NCI-H1436 (cell line): ENCODE results near the gene PIM3.

Source experiments
- DNase-seq: peaks from one replicate; lab custom pipeline; 2025; lab: John Stamatoyannopoulos, UW

PIM3 gene

DNA sequence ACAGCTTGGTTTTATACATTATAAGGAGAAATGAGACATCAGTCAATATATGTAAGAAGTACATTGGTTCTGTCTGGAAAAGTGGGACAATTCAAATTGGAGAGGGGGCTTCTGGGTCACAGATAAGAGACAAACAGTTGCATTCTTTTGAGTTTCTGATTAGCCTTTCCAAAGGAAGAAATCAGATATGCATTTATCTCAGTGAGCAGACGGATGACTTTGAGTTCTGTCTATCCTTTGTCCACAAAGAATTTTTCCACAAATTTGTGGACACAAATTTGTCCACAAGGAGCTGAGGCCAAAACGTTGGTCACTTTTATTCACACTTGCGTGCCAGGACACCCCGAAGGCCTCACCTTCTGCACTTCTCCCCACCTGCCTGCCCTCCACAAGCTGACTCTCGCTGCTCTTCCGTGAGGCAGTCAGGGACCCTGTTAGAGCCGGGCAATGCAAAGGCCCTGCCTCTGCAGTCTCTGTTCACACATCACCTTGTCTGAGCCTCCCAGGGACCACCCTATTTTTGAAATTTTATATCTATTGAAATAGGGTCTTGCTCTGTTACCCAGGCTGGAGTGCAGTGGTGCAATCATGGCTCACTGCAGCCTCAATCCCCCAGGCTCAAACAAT lies 31.4 kb downstream of the PIM3 start:
- DNase-seq, result no peak

DNA sequence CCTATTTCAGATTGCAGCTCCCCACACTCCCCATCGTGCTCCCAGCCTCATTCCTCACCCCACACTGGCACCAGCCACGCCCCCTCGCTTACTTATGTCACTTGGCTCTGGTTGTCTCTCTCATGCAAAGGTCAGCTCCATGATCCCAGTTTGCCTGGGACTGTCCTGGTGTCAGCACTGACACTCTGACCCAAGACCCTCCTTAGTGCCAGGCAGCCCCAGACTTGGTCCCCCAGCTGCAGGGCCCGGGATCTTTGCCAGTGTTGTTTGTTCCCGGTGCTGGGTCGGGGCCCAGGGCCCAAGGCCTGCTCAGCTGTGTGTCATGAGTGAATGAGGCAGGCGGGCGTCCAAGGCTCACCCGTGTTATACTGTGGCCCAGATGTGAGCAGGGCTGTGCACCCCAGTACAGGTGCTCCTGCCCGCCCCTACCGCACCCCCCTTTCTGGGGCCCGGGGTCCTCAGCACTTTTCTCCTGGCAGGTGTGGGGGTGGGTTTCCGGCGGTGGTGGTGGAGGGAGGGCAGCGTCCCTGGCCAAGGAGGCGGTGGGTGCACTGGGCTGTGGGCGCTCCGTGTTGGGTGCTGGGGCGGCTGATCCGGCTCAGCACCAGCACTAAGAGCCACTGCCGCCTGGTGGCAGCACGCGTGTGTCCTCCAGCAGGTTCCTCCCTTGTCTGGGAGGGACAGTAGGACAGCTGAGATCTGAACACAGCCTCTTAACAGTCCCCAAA lies 32.5 kb downstream of the PIM3 start:
- peak; percentile 53 for DNase-seq

DNA sequence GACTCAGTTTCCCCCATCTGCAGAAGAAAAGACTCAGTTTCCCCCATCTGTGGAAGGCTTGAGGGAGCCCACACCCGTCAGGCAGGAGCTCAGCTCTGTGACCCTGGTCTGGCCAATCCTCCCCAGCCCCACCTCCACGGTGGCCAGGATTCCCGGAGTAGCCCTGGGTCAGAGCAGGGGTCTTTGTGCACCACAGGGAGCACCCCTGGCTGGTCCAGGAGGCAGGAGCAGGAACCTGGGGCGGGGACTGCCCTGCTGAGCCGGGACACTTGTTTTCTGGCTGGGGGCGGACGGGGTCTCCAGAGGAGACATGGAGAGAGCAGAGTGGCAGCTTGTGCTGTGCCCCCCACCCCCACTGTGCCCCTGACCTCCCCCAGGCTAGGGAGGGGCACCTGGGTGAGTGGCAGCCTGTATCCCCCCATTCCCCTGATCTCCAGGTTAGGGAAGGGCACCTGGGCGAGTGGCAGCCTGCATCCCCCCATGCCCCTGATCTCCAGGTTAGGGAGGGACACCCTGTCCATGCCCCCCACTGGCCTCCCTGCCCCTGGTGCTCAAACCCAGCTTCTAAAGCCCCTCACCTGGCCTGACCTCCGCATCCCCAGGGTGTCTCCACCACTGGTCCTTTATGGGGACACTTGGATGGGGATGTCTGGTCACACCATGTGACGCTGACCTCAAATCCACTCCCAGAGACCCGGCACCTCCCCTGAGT lies 33.2 kb downstream of the PIM3 start:
- DNase-seq, result no peak

DNA sequence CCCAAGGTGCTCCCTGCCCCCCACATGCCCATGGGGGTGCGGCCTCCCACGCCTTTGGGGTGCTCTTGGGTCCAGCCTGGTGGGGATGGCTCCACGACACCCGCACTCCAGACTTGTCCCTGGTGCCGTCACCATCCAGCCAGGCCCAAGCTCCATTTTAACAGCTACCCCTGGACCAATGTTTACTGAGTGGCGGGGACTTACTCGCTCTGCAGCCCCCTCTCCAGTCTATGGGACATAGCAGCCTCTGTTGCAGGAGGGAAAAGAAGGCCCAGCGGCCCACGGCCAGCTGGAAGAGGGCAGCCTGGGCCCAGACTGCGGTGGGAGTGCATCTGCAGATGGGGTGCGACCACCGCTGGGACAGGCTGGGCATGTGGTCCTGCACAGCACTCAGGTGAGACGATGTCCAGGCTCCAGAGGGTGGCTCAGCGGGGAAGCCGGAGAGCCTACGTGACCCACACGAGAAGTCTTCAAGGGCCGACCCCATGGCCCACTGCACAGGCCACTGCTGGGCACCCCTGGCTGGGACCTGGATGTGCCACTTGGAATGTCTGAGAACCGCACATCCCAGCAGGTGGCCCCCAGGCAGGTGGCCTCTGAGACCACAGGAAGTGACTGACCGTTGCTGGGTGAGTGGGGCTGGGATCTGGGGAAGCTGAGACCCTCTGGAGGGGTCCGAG lies 33.9 kb downstream of the PIM3 start:
- no peak for DNase-seq

DNA sequence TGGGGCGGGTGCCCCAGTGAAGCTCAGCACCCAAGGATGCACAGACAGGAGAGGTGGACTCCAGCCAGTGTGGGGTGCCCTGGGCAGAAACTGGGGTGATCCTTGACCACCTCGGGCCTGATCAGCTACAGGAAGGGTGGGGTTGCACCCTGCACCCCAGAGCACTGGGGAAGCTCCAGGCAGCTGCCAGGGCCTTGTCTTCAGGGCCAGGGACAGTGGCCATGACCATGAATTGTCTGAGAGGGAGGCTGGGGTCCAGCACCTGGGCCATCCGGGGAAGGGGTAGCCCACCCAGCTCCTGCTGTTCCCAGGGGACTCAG lies 34.4 kb downstream of the PIM3 start:
- DNase-seq, result no peak

DNA sequence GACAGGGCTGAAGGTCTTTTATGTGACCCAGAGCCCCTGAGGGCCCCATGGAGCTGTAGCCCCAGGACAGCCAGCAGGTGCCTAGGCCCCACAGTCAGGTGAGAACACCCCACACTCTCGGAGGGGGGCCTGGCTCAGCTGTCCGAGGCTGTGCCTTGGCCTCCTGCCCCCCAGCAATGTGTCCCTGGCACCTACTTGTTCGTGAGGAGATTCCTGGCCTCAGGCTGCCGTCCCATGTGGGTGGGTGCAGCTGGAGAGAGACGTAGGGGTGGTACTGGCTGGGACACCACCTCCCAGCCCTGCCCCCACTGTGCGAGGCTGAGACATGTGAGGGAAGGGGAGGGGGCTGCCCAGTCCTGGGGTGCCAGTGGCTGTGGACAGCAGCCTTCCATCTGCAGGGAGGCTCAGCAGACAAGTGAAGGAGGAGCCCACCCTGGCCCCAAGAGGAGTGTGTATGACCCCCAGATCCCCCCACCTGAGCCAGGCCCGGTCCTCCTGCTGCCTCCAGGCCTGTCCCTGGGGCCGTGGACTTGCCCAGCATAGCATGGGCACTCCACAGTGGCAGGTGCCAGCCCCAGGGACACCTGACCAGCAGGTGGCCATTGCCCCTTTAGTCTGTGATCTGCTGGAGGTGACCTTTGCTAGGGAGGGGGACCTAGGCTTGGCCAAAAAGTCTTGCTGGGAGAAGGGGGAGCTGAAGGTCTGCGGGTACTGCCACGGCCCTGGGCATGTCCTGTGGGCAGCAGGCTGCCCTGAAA lies 35.0 kb downstream of the PIM3 start:
- DNase-seq, result no peak

DNA sequence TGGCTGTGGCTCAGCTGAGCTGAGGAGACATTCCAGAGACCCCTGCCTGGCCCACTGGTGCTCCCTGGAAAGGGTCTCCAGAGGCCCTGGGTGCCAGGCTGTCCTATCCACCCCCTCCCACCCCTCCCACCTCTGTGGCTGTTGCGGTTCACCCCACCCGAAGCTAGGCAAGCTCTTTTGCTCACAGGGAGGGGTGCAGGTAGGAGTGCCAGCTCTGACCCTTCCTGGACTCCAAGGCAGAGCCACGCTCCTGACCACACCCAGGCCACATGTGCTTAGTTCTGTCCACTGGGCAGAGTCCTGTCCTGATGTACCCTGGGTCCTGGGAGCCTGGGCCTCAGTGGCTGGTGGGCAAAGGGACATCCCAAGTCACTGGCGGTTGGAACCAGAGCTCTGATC lies 35.5 kb downstream of the PIM3 start:
- no peak for DNase-seq

DNA sequence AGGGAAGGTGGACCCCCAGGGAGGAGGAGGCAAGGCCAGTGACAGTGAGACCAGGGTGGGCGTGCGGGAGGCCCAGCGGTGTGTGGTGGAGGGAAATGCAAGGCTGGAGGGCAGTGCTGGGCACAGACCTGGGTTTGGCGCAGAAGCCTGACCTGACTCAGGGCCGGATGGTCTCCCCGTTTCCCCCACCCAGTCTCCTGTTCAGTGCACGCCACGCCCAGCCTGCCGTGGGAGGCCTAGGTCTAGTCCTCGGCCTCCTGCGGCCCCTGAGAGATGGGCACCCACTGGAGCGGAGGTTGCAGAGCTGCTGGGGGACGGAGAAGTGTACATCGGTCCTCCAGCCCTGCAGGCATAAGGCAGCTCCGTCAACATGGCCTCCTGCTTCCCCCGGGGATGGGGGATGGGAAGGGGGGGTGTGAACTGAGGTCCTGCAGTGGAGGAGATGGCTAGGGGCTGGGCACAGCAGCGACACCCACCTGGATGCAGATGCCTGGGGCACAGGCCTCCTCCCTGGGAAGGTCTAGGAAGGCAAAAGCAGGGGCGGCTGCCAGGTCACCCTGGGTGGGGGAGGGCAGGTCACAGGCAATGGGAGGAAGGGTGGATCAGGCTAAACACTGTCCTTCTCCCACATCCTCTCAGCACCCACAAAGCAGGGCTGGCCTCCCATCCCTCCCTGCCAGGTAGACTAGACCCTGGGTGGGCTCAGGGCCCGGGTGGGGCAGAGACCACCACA lies 36.1 kb downstream of the PIM3 start:
- no peak for DNase-seq

DNA sequence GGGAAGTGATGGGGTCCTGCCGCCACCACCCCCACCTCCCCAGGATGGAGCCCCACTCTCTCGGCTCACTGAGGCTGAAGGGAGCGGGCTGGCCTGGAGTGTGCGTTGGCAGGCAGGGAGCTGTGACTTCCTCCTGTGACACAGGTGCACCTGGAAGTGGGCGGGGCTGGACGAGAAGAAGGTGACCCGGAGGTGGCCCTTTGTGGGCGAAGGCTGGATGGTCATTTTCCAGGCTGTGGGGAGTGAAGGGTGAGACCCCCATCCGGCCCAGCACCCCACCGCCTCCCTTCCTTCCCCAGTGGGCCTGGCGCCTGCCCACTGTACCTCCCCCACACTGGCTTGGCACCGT lies 36.7 kb downstream of the PIM3 start:
- DNase-seq, result no peak

DNA sequence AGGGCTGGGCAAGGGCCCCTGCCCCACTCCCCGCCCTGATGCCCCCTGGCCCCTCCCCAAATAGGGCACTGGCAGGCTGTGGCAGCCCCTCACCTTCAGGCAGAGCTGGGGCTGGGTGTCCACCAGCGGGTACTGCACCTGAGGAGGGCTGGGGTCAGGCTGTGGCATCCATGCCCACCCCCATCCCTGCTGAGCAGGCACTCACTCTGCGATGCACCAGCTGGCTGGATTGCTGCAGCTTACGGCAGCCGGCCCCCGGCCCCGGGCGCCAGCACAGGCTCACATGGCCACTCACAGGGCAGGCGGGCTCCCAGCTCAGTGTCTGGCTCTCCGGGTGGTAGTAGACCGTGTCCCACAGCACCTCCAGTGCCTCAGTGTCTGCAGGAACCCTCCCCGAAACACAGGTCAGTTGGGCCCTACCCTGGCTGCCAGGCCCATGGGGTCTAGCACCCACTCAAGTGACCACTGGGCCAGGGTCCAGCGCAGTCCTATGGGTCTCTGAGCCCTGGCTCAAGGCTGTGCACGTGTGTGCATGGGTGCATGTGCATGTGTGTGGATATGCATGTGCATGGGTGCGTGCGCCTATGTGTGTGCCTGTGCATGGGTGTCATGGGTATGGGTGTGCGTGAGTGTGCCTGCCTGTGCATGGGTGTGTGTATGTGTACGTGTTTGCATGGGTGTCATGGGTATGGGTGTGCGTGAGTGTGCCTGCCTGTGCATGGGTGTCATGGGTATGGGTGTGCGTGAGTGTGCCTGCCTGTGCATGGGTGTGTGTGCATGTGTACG lies 37.6 kb downstream of the PIM3 start:
- DNase-seq, result no peak

DNA sequence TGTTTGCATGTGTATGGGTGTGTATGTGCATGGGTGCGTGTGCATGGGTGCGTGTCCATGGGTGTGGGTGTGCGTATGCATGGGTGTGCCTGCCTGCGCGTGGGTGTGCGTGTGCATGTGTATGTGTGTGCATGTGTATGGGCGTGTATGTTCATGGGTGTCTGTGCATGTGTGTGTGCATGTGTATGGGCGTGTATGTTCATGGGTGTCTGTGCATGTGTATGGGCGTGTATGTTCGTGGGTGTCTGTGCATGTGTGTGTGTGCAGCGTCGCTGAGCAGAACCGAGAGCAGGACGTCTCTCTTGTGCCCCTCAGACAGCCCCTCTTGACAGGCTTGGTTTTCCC lies 38.1 kb downstream of the PIM3 start:
- DNase-seq, result no peak

DNA sequence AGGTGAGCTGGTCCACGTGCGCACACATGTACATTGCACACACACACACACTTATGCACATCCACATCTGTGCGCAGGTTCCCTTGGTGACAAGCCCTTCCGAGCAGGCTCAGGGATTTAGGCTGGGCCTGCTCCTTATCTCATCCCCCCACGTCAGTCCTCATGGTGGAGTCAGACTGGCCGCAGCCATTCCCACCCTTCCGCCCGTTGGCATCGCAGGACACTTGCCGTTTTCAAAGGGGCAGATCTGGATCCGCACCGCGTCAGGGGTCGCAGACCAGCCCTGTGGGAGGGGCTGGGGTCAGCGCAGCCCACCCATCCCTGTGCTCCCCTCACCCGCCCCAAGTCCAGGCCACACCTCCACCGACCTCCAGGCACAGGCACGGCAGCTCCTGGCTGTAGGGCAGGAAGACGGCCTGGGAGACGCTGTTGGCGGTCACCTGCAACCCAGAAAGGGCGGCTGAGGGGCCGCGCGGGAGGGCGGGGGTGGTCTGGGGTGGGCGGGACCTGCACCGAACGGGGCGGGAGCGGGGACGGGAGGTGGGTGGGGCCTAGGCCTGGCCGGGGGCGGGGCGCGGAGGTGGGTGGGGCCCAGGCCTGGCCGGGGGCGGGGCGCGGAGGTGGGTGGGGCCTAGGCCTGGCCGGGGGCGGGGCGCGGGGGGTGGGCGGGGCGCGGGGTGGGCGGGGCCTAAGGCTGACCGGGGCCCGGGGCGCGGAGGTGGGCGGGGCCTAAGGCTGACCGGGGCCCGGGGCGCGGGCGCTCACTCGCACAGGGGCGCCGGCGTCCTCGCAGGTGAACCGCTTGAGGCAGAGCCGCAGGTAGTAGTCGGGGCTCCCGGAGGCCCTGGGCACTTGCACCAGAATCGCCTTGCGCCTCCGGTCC lies 38.7 kb downstream of the PIM3 start:
- DNase-seq, result no peak

DNA sequence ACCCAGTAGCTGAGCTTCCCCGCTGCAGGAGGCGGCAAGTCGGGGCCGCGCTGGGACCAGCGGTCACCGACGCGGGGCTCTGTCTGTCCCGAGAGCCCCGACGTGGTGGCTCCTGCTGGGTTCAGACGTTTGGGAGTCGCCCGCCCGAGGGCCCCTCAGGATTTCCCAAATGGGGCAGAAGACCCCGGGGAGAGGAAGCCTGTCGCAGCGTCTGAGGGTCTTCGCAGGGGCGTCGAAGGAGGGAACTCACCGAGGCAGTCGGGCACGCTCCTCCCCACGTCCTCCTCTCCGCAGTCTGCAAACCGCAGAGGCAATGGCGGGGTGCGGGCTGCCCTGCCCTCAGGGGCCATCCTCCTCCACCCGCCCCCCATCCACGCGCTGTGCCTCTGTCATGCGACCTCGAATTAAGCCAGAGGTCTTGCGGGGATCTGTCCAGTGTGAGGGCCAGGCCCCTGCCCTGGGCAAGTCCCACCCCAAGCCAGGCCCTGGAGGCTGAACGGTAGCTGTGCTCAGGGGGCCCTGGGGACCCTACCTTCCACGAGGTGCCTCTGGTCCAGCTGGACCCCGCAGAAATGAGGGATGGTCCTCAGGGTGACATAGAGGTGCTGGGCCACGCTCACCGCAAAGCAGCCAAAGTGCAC lies 39.5 kb downstream of the PIM3 start:
- DNase-seq, result no peak

DNA sequence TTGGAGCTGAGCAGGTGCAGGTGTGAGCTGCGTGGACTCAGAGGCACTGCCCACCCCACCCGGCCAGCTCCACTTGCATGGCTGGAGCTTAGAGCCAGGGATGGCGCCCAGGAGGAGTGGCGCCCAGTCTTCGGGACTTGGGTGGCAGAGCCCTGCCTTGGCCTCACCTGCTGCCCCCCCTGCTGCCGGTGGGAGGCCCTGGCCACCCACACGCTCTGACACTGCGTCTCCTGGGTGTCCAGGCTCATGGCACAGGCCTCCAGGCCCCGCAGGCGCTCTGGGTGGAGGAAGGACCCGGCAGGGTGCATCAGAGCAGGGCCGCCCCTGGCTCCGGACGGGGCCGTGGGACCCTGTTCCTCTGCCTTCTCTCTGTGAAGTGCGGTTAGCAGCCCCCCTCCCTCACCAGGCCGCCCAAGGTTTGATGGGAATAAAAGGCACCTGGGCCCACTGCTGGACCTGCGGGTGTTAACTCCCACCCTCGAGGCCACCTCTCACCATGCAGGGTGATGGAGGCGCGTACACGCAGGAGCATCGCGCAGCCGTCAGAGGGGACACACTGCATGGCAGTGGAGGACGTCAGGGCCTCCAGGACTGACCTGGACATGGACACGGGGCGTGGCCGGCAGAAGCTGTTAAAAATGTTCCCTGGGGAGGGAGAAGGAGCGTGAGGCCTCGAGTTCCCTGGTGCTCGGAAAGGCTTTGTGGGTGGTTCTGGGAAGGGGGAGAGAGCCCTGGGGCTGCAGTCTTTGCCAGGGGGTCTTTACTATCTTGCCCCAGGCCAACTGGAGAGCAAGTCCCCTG lies 40.2 kb downstream of the PIM3 start:
- DNase-seq, result no peak

DNA sequence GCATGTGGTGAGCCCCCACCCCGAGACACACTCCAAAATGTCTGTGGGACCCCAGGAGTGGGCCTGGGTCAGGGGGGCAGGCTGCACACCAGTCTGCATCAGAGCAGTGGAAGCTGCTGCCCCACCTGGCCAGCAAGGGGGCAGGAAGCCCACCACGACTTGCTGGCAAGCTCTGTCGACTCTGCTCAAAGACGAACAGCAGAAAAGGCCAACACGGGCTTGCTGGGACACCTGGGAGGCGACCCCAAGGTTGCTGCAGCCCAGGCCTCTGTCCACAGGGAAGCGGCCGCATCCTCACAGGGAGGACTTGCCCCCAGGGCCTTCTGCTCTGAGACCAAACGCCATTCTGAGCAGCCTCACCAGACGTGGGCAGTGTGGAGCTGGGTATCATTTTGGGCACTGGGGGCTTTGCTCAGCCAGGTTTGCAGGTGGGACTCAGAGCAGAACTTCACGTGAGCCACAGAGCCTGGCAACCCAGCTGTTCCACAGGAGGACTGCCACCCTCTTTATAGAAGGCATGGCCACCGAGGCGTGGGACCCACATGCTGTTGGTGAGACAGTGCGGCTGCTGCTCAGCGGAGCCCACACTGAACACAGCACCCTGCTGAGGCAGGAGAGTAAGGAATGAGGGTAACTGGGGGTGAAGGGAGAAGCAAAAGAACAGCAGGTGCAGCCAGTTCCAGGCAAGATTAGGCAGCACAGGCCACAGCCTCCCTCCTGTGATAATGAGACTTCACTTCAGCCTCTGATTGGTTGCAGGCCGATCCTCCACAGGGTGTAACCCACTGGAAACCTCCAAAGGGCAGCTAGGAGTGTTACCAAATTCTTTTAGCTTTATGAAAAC lies 41.0 kb downstream of the PIM3 start:
- no peak for DNase-seq

DNA sequence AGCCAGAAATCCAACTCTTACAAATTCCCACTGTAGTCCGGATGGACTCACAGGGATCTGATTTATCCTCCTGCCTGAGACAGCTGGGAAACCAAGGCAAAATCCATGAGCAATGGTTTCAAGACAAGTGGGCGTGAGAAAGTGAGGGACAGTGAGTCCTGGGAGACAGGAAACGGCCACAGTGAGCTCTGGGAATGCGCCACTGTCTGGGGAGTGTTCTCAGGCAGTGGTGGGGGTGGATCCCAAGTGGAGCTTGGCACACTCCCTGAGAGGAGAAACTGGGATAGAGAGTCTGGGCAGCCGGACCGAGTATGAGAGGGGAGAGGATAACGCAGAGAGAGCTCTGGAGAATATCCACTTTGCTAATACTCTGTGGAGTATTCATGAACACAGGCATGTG lies 42.2 kb downstream of the PIM3 start:
- no peak for DNase-seq

DNA sequence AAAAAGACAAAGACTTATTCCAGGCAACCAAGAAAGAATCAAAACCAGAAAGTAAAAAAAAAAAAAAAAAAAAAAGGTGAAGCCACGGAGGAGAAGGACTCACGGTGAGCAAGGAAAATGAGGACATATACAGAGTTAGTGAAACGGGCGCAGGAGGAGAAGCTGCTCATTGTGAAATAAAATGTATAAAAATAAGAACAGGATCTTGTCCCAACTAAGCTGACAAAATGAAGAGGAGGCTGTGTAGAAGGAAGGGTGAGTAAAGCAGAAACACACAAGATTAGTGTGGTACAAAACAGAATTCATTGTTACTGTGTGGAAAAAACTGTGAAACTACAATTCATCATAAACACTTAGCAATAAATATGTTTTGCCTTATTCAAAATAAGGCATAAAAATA lies 44.3 kb downstream of the PIM3 start:
- DNase-seq, result no peak

DNA sequence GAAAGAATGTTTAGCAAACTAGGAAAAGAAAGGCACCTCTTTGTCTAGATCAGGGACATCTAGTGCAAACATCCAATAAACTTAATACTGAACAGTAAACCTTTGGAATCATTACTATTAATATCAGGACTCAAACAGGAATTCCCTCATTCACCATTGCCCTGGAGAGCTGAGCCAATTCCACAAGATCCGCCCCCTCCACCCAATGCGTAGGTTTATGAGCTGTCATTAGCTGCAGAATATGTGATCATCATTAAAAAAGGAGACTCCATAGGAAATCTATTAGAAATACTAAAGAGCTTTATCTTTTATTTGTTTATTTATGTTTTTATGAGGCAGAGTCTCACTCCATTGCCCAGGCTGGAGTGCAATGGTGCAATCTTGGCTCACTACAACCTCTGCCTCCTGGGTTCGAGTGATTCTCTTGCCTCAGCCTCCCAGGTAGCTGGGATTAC lies 46.5 kb downstream of the PIM3 start:
- no peak for DNase-seq
